ENCODE measurements around the gene EVA1C.

Gene EVA1C

DNA sequence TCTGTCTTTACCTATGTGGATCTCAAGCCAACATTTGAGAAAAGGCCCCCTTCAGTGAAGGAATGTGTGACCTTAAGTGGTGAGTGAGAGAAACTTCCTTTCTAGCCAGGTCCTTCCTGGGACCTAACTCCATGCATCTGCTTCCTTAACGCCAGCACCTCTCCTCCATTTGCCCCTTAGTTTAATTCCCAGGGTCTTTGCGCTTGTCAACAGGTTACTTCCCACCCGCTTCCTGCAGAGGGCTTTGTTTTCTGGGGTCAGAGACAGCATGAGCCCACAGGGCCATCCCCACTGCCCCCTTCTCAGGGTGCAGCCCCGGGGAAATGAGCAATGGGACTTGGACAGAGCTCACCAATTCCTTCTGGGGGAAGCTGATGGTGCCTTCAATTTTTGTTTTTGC, 54.8 kb downstream of the EVA1C start:
- Histone ChIP-seq H2BK5ac (ENCODE audit: low read length) (no peak overlapping the region), H4K91ac (ENCODE audit: low read depth, low read length, poor library complexity) (no peak overlapping the region), H3K9ac (ENCODE audit: low read depth, low read length, poor library complexity) (no peak overlapping the region), H3K27me3 (ENCODE audit: control insufficient read depth in 3 of 3, insufficient read depth in 3 of 3, low read depth in 1 of 3, low read length in 3 of 3) (peaks cover 0 to 4% (median 0%) of the 10 kb centered on the region in 3 experiments), H3K27ac (replicated peaks; ENCODE audit: low read length) (no peak overlapping the region), H2BK12ac (ENCODE audit: low read length) (no peak overlapping the region), H3K4me2 (ENCODE audit: insufficient read depth, low read length, poor library complexity, severe bottlenecking) (no peak overlapping the region), H3K9me3 (replicated peaks in 1 of 2; ENCODE audit: control insufficient read depth in 2 of 2, insufficient read depth in 1 of 2, low read depth in 1 of 2, low read length in 2 of 2) (no peaks in the 10 kb centered on the region), H2AFZ (ENCODE audit: low read length) (no peak overlapping the region), H3K79me1 (ENCODE audit: low read depth, low read length) (no peaks in the 10 kb centered on the region), H2AK5ac (ENCODE audit: low read depth, low read length) (no peak overlapping the region), H4K8ac (ENCODE audit: low read depth, low read length) (no peak overlapping the region), H2BK15ac (ENCODE audit: low read length) (no peak overlapping the region), H3K23ac (ENCODE audit: low read depth, low read length, poor library complexity) (no peak overlapping the region), H3K14ac (ENCODE audit: low read length) (no peak overlapping the region), H3K36me3 (replicated peaks in 1 of 2; ENCODE audit: control insufficient read depth in 2 of 2, insufficient read depth in 2 of 2, low read length in 2 of 2) (no peaks in the 10 kb centered on the region), H3K4me1 (ENCODE audit: control insufficient read depth in 2 of 2, insufficient read depth in 1 of 2, low read depth in 1 of 2, low read length in 2 of 2) (no peaks in the 10 kb centered on the region), H3K4ac (ENCODE audit: low read length) (no peak overlapping the region), H2BK120ac (ENCODE audit: low read depth, low read length) (no peak overlapping the region), H3K18ac (ENCODE audit: low read length) (no peak overlapping the region), H3K4me3 (ENCODE audit: low read length in 2 of 2) (no peak overlapping the region)
- no peak for DNase-seq (ENCODE audit: low spot score)
- no CpG with 5 or more reads among the region's 4 CpGs for WGBS, 2 donors (ENCODE audit: extremely low coverage in 2 of 2, insufficient read length in 2 of 2, insufficient replicate concordance in 1 of 2)

- Histone ChIP-seq H3K18ac (ENCODE audit: low read length) (no peak overlapping the region), H3K9ac (ENCODE audit: low read depth, low read length, poor library complexity) (no peak overlapping the region), H3K27ac (replicated peaks; ENCODE audit: low read length) (no peak overlapping the region), H3K27me3 (ENCODE audit: control insufficient read depth in 3 of 3, insufficient read depth in 3 of 3, low read depth in 1 of 3, low read length in 3 of 3) (peaks cover 0 to 4% (median 0%) of the 10 kb centered on the region in 3 experiments), H3K4ac (ENCODE audit: low read length) (no peak overlapping the region), H3K4me3 (ENCODE audit: low read length in 2 of 2) (no peak overlapping the region), H3K14ac (ENCODE audit: low read length) (no peak overlapping the region), H4K91ac (ENCODE audit: low read depth, low read length, poor library complexity) (no peak overlapping the region), H3K4me2 (ENCODE audit: insufficient read depth, low read length, poor library complexity, severe bottlenecking) (no peak overlapping the region), H4K8ac (ENCODE audit: low read depth, low read length) (no peak overlapping the region), H3K4me1 (ENCODE audit: control insufficient read depth in 2 of 2, insufficient read depth in 1 of 2, low read depth in 1 of 2, low read length in 2 of 2) (peaks cover 2 to 8% of the 10 kb centered on the region in 2 donors), H2BK5ac (ENCODE audit: low read length) (no peak overlapping the region), H3K23ac (ENCODE audit: low read depth, low read length, poor library complexity) (no peak overlapping the region), H3K9me3 (replicated peaks in 1 of 2; ENCODE audit: control insufficient read depth in 2 of 2, insufficient read depth in 1 of 2, low read depth in 1 of 2, low read length in 2 of 2) (no peaks in the 10 kb centered on the region), H2BK15ac (ENCODE audit: low read length) (no peak overlapping the region), H2AK5ac (ENCODE audit: low read depth, low read length) (no peak overlapping the region), H3K79me1 (ENCODE audit: low read depth, low read length) (no peaks in the 10 kb centered on the region), H3K36me3 (replicated peaks in 1 of 2; ENCODE audit: control insufficient read depth in 2 of 2, insufficient read depth in 2 of 2, low read length in 2 of 2) (no peaks in the 10 kb centered on the region), H2BK12ac (ENCODE audit: low read length) (no peak overlapping the region), H2BK120ac (ENCODE audit: low read depth, low read length) (no peak overlapping the region), H2AFZ (ENCODE audit: low read length) (no peak overlapping the region)
- no peak for DNase-seq (ENCODE audit: low spot score)
- WGBS, 2 donors (ENCODE audit: extremely low coverage in 2 of 2, insufficient read length in 2 of 2, insufficient replicate concordance in 1 of 2): no CpG with 5 or more reads among the region's 6 CpGs
Measured at GRCh38 chr21:32468681-32469111, 56.2 kb downstream of the EVA1C start.

DNA sequence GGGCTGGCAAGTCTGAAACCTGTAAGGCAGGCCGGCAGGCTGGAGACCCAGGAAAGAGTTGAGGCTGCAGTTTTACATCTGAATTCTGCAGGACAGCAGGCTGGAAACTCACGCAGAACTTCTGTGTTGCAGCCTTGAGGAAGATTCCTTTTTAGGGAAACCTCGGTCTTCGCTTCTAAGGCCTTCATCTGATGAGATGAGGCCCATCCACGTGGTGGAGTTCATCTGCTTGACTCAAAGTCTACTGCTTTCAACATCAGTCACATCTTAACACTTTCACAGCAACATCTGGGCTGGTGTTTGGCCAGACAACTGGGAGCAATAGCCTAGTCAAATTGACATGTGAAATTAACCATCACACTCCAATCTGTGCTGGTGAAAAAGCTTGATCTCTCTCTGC, 57.1 kb downstream of the EVA1C start:
- Histone ChIP-seq H3K4me2 (ENCODE audit: insufficient read depth, low read length, poor library complexity, severe bottlenecking) (no peak overlapping the region), H3K4me1 (ENCODE audit: control insufficient read depth in 2 of 2, insufficient read depth in 1 of 2, low read depth in 1 of 2, low read length in 2 of 2) (peaks cover 2 to 8% of the 10 kb centered on the region in 2 donors), H2BK15ac (ENCODE audit: low read length) (no peak overlapping the region), H2BK120ac (ENCODE audit: low read depth, low read length) (no peak overlapping the region), H2BK5ac (ENCODE audit: low read length) (no peak overlapping the region), H3K27ac (replicated peaks; ENCODE audit: low read length) (no peak overlapping the region), H3K4me3 (ENCODE audit: low read length in 2 of 2) (no peak overlapping the region), H2BK12ac (ENCODE audit: low read length) (no peak overlapping the region), H3K79me1 (ENCODE audit: low read depth, low read length) (no peaks in the 10 kb centered on the region), H2AK5ac (ENCODE audit: low read depth, low read length) (no peak overlapping the region), H4K8ac (ENCODE audit: low read depth, low read length) (no peak overlapping the region), H3K18ac (ENCODE audit: low read length) (no peak overlapping the region), H3K9ac (ENCODE audit: low read depth, low read length, poor library complexity) (no peak overlapping the region), H2AFZ (ENCODE audit: low read length) (no peak overlapping the region), H3K9me3 (replicated peaks in 1 of 2; ENCODE audit: control insufficient read depth in 2 of 2, insufficient read depth in 1 of 2, low read depth in 1 of 2, low read length in 2 of 2) (no peaks in the 10 kb centered on the region), H3K36me3 (replicated peaks in 1 of 2; ENCODE audit: control insufficient read depth in 2 of 2, insufficient read depth in 2 of 2, low read length in 2 of 2) (no peaks in the 10 kb centered on the region), H3K27me3 (ENCODE audit: control insufficient read depth in 3 of 3, insufficient read depth in 3 of 3, low read depth in 1 of 3, low read length in 3 of 3) (peaks cover 0 to 4% (median 0%) of the 10 kb centered on the region in 3 experiments), H3K14ac (ENCODE audit: low read length) (no peak overlapping the region), H4K91ac (ENCODE audit: low read depth, low read length, poor library complexity) (no peak overlapping the region), H3K23ac (ENCODE audit: low read depth, low read length, poor library complexity) (no peak overlapping the region), H3K4ac (ENCODE audit: low read length) (no peak overlapping the region)
- no CpG with 5 or more reads among the region's 5 CpGs for WGBS, 2 donors (ENCODE audit: extremely low coverage in 2 of 2, insufficient read length in 2 of 2, insufficient replicate concordance in 1 of 2)
- DNase-seq (ENCODE audit: low spot score): no peak

GRCh38 chr21:32470206-32470605, 57.7 kb downstream of the EVA1C start:
- H3K4ac ChIP-seq (ENCODE audit: low read length): no peak overlapping the region
- no peak overlapping the region for H2BK5ac ChIP-seq (ENCODE audit: low read length)
- no peak overlapping the region for H3K27ac ChIP-seq (replicated peaks; ENCODE audit: low read length)
- H4K91ac ChIP-seq (ENCODE audit: low read depth, low read length, poor library complexity): no peak overlapping the region
- DNase-seq (ENCODE audit: low spot score): no peak
- H3K9me3 ChIP-seq (replicated peaks in 1 of 2; ENCODE audit: control insufficient read depth in 2 of 2, insufficient read depth in 1 of 2, low read depth in 1 of 2, low read length in 2 of 2): no peaks in the 10 kb centered on the region
- H3K4me3 ChIP-seq (ENCODE audit: low read length in 2 of 2): no peak overlapping the region
- H3K4me1 ChIP-seq (ENCODE audit: control insufficient read depth in 2 of 2, insufficient read depth in 1 of 2, low read depth in 1 of 2, low read length in 2 of 2): peaks cover 2 to 8% of the 10 kb centered on the region in 2 donors
- H2BK15ac ChIP-seq (ENCODE audit: low read length): no peak overlapping the region
- H3K9ac ChIP-seq (ENCODE audit: low read depth, low read length, poor library complexity): no peak overlapping the region
- H3K23ac ChIP-seq (ENCODE audit: low read depth, low read length, poor library complexity): no peak overlapping the region
- H3K18ac ChIP-seq (ENCODE audit: low read length): no peak overlapping the region
- H2BK120ac ChIP-seq (ENCODE audit: low read depth, low read length): no peak overlapping the region
- H4K8ac ChIP-seq (ENCODE audit: low read depth, low read length): no peak overlapping the region
- H2BK12ac ChIP-seq (ENCODE audit: low read length): no peak overlapping the region
- H3K4me2 ChIP-seq (ENCODE audit: insufficient read depth, low read length, poor library complexity, severe bottlenecking): no peak overlapping the region
- no peaks in the 10 kb centered on the region for H3K36me3 ChIP-seq (replicated peaks in 1 of 2; ENCODE audit: control insufficient read depth in 2 of 2, insufficient read depth in 2 of 2, low read length in 2 of 2)
- WGBS, 2 donors (ENCODE audit: extremely low coverage in 2 of 2, insufficient read length in 2 of 2, insufficient replicate concordance in 1 of 2): no CpG with 5 or more reads among the region's 9 CpGs
- peak overlapping the region; percentile 58 for H2AK5ac ChIP-seq (ENCODE audit: low read depth, low read length)
- peaks cover 0 to 4% (median 0%) of the 10 kb centered on the region in 3 experiments for H3K27me3 ChIP-seq (ENCODE audit: control insufficient read depth in 3 of 3, insufficient read depth in 3 of 3, low read depth in 1 of 3, low read length in 3 of 3)
- peak overlapping the region; percentile 63 for H3K14ac ChIP-seq (ENCODE audit: low read length)
- no peaks in the 10 kb centered on the region for H3K79me1 ChIP-seq (ENCODE audit: low read depth, low read length)
- H2AFZ ChIP-seq (ENCODE audit: low read length): no peak overlapping the region
